Suprapubic skin (tissue), 4 donors: ENCODE results near the gene N4BP2L1. TPM values are rescaled to one million over a fixed set of nuclear protein-coding genes. Genes with fewer than 3 reads are reported as not detected.

Experiments
- total RNA-seq, 4 donors: library from RNA; depleted of rRNA; stranded (reverse); fragments of >200 nt; gene quantifications; one replicate each; pipeline ENCODE4 v1.1.0, GENCODE V29; 2016

N4BP2L1 gene
- total RNA-seq, 4 donors from 2014 or later = 31.3 to 71.5 (median 34.6) TPM

Other genes starting within 250 kb of the N4BP2L1 start
- not detected for gene ZAR1L, start 112.8 kb downstream of the N4BP2L1 start, total RNA-seq
- 1 to 10 TPM; 1.5 to 5.6 (median 2.0) TPM for gene BRCA2, start 112.6 kb downstream of the N4BP2L1 start, total RNA-seq
- gene N4BP2L2, start 110.7 kb upstream of the N4BP2L1 start, total RNA-seq = 100 to 1,000 TPM in 3 of 4 donors, 10 to 100 TPM in 1; 79.8 to 722 (median 131) TPM
- 10 to 100 TPM; 17.8 to 48.2 (median 28.5) TPM for gene PDS5B, start 158.3 kb upstream of the N4BP2L1 start, total RNA-seq